Measurements from ENCODE around the gene DHX15. TPM values are rescaled to one million over a fixed set of nuclear protein-coding genes. Genes with fewer than 3 reads are reported as not detected.

The DHX15 gene
- polyA plus RNA-seq, 1 donor from 2014 or later = 43.5 TPM

- Mint-ChIP-seq H3K4me1 (peaks cover 0 to 2% (median 0%) of the 10 kb centered on the region in 3 donors), H3K27me3 (peaks cover 8% of the 10 kb centered on the region), H3K4me3 (no peak overlapping the region), H3K9me3 (peaks cover 0 to 5% (median 4%) of the 10 kb centered on the region in 3 donors), H3K27ac (no peak overlapping the region), H3K36me3 (peaks cover 2% of the 10 kb centered on the region)
Observed at GRCh38 chr4:24599275-24599674, 14.9 kb upstream of the DHX15 start.

- Mint-ChIP-seq H3K27me3 (peaks cover 11% of the 10 kb centered on the region), H3K27ac (no peak overlapping the region), H3K4me1 (peaks cover 0 to 2% (median 0%) of the 10 kb centered on the region in 3 donors), H3K4me3 (no peak overlapping the region), H3K36me3 (peaks cover 2% of the 10 kb centered on the region), H3K9me3 (peaks cover 0 to 5% (median 4%) of the 10 kb centered on the region in 3 donors)
Observed at GRCh38 chr4:24598025-24598424, 13.7 kb upstream of the DHX15 start.

- H3K4me1 Mint-ChIP-seq = peaks cover 0 to 2% (median 0%) of the 10 kb centered on the region in 3 donors
- H3K4me3 Mint-ChIP-seq = no peak overlapping the region
- H3K27me3 Mint-ChIP-seq = peaks cover 14% of the 10 kb centered on the region
- H3K9me3 Mint-ChIP-seq = peaks cover 1 to 9% (median 7%) of the 10 kb centered on the region in 3 donors
- H3K36me3 Mint-ChIP-seq = peaks cover 2% of the 10 kb centered on the region
- no peak overlapping the region for H3K27ac Mint-ChIP-seq
Observed at GRCh38 chr4:24595659-24596058, 11.3 kb upstream of the DHX15 start.

- H3K4me3 Mint-ChIP-seq = no peak overlapping the region
Observed at GRCh38 chr4:24594887-24595286, 10.5 kb upstream of the DHX15 start.

GRCh38 chr4:24589448-24589847, 5.1 kb upstream of the DHX15 start:
- H3K27me3 Mint-ChIP-seq = peaks cover 12% of the 10 kb centered on the region
- peaks cover 1 to 10% (median 4%) of the 10 kb centered on the region in 3 donors for H3K9me3 Mint-ChIP-seq
- no peak overlapping the region for H3K4me3 Mint-ChIP-seq
- peaks cover 3 to 16% (median 9%) of the 10 kb centered on the region in 3 donors for H3K4me1 Mint-ChIP-seq
- H3K27ac Mint-ChIP-seq = no peak overlapping the region
- no peaks in the 10 kb centered on the region for H3K36me3 Mint-ChIP-seq

More at GRCh38 chr4:24594887-24595286, 10.5 kb upstream of the DHX15 start:
- Mint-ChIP-seq H3K4me1 (peaks cover 0 to 2% (median 0%) of the 10 kb centered on the region in 3 donors), H3K9me3 (peaks cover 1 to 12% (median 9%) of the 10 kb centered on the region in 3 donors), H3K27me3 (peaks cover 12% of the 10 kb centered on the region), H3K27ac (no peak overlapping the region), H3K36me3 (peaks cover 2% of the 10 kb centered on the region)

GRCh38 chr4:24588216-24588954, 4.0 kb upstream of the DHX15 start:
- Mint-ChIP-seq H3K27me3 (peaks cover 10% of the 10 kb centered on the region), H3K4me1 (peaks cover 3 to 20% (median 9%) of the 10 kb centered on the region in 3 donors), H3K27ac (peak overlapping the region in 1 of 3 donors; percentile 41), H3K9me3 (peaks cover 1 to 10% (median 4%) of the 10 kb centered on the region in 3 donors), H3K4me3 (peak overlapping the region in 1 of 4 donors; percentile 52), H3K36me3 (no peaks in the 10 kb centered on the region)

GRCh38 chr4:24583451-24584210, 723 bp downstream of the DHX15 start:
- H3K27ac Mint-ChIP-seq = peak overlapping the region; percentile 95 to 97 (median 97)
- no peaks in the 10 kb centered on the region for H3K36me3 Mint-ChIP-seq
- no peaks in the 10 kb centered on the region for H3K27me3 Mint-ChIP-seq
- H3K4me3 Mint-ChIP-seq = peak overlapping the region; percentile 88 to 100 (median 97)
- H3K4me1 Mint-ChIP-seq = peaks cover 40 to 51% (median 42%) of the 10 kb centered on the region in 3 donors
- H3K9me3 Mint-ChIP-seq = no peaks in the 10 kb centered on the region

GRCh38 chr4:24582235-24582832, 2.0 kb downstream of the DHX15 start:
- peak overlapping the region in 2 of 3 donors; percentile 9 to 72 for H3K27ac Mint-ChIP-seq
- H3K27me3 Mint-ChIP-seq = no peaks in the 10 kb centered on the region
- no peaks in the 10 kb centered on the region for H3K9me3 Mint-ChIP-seq
- peaks cover 50 to 61% (median 54%) of the 10 kb centered on the region in 3 donors for H3K4me1 Mint-ChIP-seq
- H3K4me3 Mint-ChIP-seq = peak overlapping the region; percentile 88 to 100 (median 97)
- H3K36me3 Mint-ChIP-seq = no peaks in the 10 kb centered on the region

GRCh38 chr4:24578364-24578763, 6.0 kb downstream of the DHX15 start:
- Mint-ChIP-seq H3K36me3 (peaks cover 8% of the 10 kb centered on the region), H3K27me3 (no peaks in the 10 kb centered on the region), H3K9me3 (no peaks in the 10 kb centered on the region), H3K4me1 (peaks cover 57 to 70% (median 61%) of the 10 kb centered on the region in 3 donors), H3K27ac (peak overlapping the region; percentile 15 to 73 (median 64)), H3K4me3 (peak overlapping the region in 2 of 4 donors; percentile 68 to 75)

GRCh38 chr4:24576276-24576675, 8.1 kb downstream of the DHX15 start:
- no peaks in the 10 kb centered on the region for H3K9me3 Mint-ChIP-seq
- peaks cover 42 to 60% (median 49%) of the 10 kb centered on the region in 3 donors for H3K4me1 Mint-ChIP-seq
- peak overlapping the region in 1 of 4 donors; percentile 61 for H3K4me3 Mint-ChIP-seq
- H3K27ac Mint-ChIP-seq = no peak overlapping the region
- H3K36me3 Mint-ChIP-seq = peaks cover 12% of the 10 kb centered on the region
- H3K27me3 Mint-ChIP-seq = no peaks in the 10 kb centered on the region

GRCh38 chr4:24574236-24574635, 10.1 kb downstream of the DHX15 start:
- peaks cover 17% of the 10 kb centered on the region for H3K36me3 Mint-ChIP-seq
- H3K4me3 Mint-ChIP-seq = peak overlapping the region in 1 of 4 donors; percentile 61
- no peaks in the 10 kb centered on the region for H3K27me3 Mint-ChIP-seq
- H3K27ac Mint-ChIP-seq = peak overlapping the region in 1 of 3 donors; percentile 78
- H3K9me3 Mint-ChIP-seq = no peaks in the 10 kb centered on the region
- H3K4me1 Mint-ChIP-seq = peaks cover 42 to 71% (median 56%) of the 10 kb centered on the region in 3 donors

GRCh38 chr4:24573582-24573981, 10.8 kb downstream of the DHX15 start:
- H3K4me3 Mint-ChIP-seq = no peak overlapping the region
- H3K27ac Mint-ChIP-seq = peak overlapping the region in 1 of 3 donors; percentile 47
- peaks cover 38 to 64% (median 51%) of the 10 kb centered on the region in 3 donors for H3K4me1 Mint-ChIP-seq
- peaks cover 17% of the 10 kb centered on the region for H3K36me3 Mint-ChIP-seq
- H3K9me3 Mint-ChIP-seq = no peaks in the 10 kb centered on the region
- H3K27me3 Mint-ChIP-seq = no peaks in the 10 kb centered on the region

GRCh38 chr4:24570574-24571236, 13.6 kb downstream of the DHX15 start:
- H3K4me3 Mint-ChIP-seq = peak overlapping the region in 2 of 4 donors; percentile 21 to 65
- no peaks in the 10 kb centered on the region for H3K27me3 Mint-ChIP-seq
- peaks cover 26 to 51% (median 34%) of the 10 kb centered on the region in 3 donors for H3K4me1 Mint-ChIP-seq
- peaks cover 17% of the 10 kb centered on the region for H3K36me3 Mint-ChIP-seq
- H3K27ac Mint-ChIP-seq = peak overlapping the region in 1 of 3 donors; percentile 51
- no peaks in the 10 kb centered on the region for H3K9me3 Mint-ChIP-seq

- Mint-ChIP-seq H3K27ac (no peak overlapping the region), H3K27me3 (no peaks in the 10 kb centered on the region), H3K4me3 (peak overlapping the region in 2 of 4 donors; percentile 21 to 65), H3K4me1 (peaks cover 32 to 51% (median 39%) of the 10 kb centered on the region in 3 donors), H3K36me3 (peaks cover 15% of the 10 kb centered on the region), H3K9me3 (no peaks in the 10 kb centered on the region)
Observed at GRCh38 chr4:24570172-24570571, 14.2 kb downstream of the DHX15 start.
